Measurements from ENCODE around the gene KLF1.

Gene KLF1

GRCh38 chr19:12933287-12934072, 46.5 kb upstream of the KLF1 start, which contains the start of gene FARSA:
TSS of gene FARSA (minus strand) at chr19:12933711. CDS start at chr19:12933696, 15 bp downstream.
- Histone ChIP-seq H3K4me3 (ENCODE audit: low read length, poor library complexity, severe bottlenecking) (peak within 1 kb of the TSS; percentile 95), H2AFZ (ENCODE audit: low read length) (peak within 1 kb of the TSS; percentile 83), H3K27me3 (ENCODE audit: insufficient read depth, low read length, poor library complexity, severe bottlenecking) (peaks cover 4% of the 10 kb centered on the region), H3K9me2 (replicated peaks; ENCODE audit: low read depth, low read length) (no peaks in the 10 kb centered on the region), H4K20me1 (ENCODE audit: insufficient read depth, low read length, poor library complexity, severe bottlenecking) (peaks cover 25% of the 10 kb centered on the region), H3K9ac (ENCODE audit: low read depth, low read length, poor library complexity, severe bottlenecking) (peak within 1 kb of the TSS; percentile 96), H3K79me2 (ENCODE audit: insufficient read depth, low read length) (peaks cover 63% of the 10 kb centered on the region), H3K9me3 (ENCODE audit: insufficient read depth, low read depth, low read length) (no peaks in the 10 kb centered on the region), H3K36me3 (ENCODE audit: insufficient read depth, low read length) (peaks cover 11% of the 10 kb centered on the region; the same call in 1 of the 2 replicates), H3F3A (ENCODE audit: low read depth) (peaks cover 9% of the 10 kb centered on the region), H3K4me1 (ENCODE audit: insufficient read depth, low read length, poor library complexity, severe bottlenecking) (peaks cover 52% of the 10 kb centered on the region), H3K4me2 (ENCODE audit: low read depth, low read length, poor library complexity, severe bottlenecking) (peak within 1 kb of the TSS; percentile 99)
- TF ChIP-seq EZH2phosphoT487 (IDR thresholded peaks at IDR 0.05; ENCODE audit: borderline replicate concordance) = no peak
- TF ChIP-seq, protein P1, sequence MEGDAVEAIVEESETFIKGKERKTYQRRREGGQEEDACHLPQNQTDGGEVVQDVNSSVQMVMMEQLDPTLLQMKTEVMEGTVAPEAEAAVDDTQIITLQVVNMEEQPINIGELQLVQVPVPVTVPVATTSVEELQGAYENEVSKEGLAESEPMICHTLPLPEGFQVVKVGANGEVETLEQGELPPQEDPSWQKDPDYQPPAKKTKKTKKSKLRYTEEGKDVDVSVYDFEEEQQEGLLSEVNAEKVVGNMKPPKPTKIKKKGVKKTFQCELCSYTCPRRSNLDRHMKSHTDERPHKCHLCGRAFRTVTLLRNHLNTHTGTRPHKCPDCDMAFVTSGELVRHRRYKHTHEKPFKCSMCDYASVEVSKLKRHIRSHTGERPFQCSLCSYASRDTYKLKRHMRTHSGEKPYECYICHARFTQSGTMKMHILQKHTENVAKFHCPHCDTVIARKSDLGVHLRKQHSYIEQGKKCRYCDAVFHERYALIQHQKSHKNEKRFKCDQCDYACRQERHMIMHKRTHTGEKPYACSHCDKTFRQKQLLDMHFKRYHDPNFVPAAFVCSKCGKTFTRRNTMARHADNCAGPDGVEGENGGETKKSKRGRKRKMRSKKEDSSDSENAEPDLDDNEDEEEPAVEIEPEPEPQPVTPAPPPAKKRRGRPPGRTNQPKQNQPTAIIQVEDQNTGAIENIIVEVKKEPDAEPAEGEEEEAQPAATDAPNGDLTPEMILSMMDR (conservative IDR thresholded peaks at IDR 0.05; ENCODE audit: low read length) = no peak

GRCh38 chr19:12932392-12933286, 45.6 kb upstream of the KLF1 start:
- Histone ChIP-seq H4K20me1 (ENCODE audit: insufficient read depth, low read length, poor library complexity, severe bottlenecking) (peaks cover 25% of the 10 kb centered on the region), H3K9me2 (replicated peaks; ENCODE audit: low read depth, low read length) (no peaks in the 10 kb centered on the region), H3K4me3 (ENCODE audit: low read length, poor library complexity, severe bottlenecking) (peak overlapping the region; percentile 95), H3K36me3 (ENCODE audit: insufficient read depth, low read length) (peaks cover 17% of the 10 kb centered on the region; the same call in 1 of the 2 replicates), H3K79me2 (ENCODE audit: insufficient read depth, low read length) (peaks cover 68% of the 10 kb centered on the region), H3K4me1 (ENCODE audit: insufficient read depth, low read length, poor library complexity, severe bottlenecking) (peaks cover 49% of the 10 kb centered on the region), H3K27me3 (ENCODE audit: insufficient read depth, low read length, poor library complexity, severe bottlenecking) (peaks cover 4% of the 10 kb centered on the region), H3K9ac (ENCODE audit: low read depth, low read length, poor library complexity, severe bottlenecking) (peak overlapping the region; percentile 96), H2AFZ (ENCODE audit: low read length) (no peak overlapping the region), H3F3A (ENCODE audit: low read depth) (peaks cover 5% of the 10 kb centered on the region), H3K4me2 (ENCODE audit: low read depth, low read length, poor library complexity, severe bottlenecking) (peak overlapping the region; percentile 99), H3K9me3 (ENCODE audit: insufficient read depth, low read depth, low read length) (no peaks in the 10 kb centered on the region)
- TF ChIP-seq, protein P1 (conservative IDR thresholded peaks at IDR 0.05; ENCODE audit: low read length) = no peak
- TF ChIP-seq EZH2phosphoT487 (IDR thresholded peaks at IDR 0.05; ENCODE audit: borderline replicate concordance) = no peak

DNA sequence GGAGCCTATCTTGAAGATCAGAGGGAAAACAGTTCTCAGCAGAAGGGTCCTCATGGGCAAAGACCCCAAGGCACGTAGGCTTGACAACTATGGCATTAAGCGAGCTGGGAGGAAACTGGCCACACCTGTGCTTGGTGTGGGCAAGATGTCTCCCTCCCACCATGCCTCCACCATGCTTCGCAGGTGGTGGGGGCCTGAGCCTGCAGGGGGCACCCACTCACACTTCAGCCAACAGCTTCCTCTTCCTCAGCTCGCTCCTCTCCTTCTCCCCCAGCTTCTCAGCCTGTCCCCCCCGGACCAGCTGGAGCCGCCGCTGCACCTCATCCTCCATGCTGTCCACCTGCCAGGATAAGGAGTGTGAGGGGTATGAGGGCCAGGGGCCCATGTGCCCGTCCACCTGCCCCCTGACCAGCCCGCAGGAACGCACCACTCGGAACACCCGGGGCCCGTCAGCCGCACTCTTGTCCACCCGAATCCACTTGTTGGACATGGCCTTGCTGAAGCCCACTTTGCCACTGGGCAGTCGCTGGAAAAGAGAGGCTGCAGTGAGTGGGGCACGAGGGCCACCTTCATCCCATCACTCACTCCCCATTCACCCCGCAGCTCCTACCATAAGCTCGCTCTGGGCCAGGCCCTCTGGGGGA, 43.1 kb upstream of the KLF1 start:
- Histone ChIP-seq H3K4me2 (ENCODE audit: low read depth, low read length, poor library complexity, severe bottlenecking) (peak overlapping the region; percentile 99), H3F3A (ENCODE audit: low read depth) (no peaks in the 10 kb centered on the region), H2AFZ (ENCODE audit: low read length) (no peak overlapping the region), H3K4me1 (ENCODE audit: insufficient read depth, low read length, poor library complexity, severe bottlenecking) (peaks cover 30% of the 10 kb centered on the region), H3K9me2 (replicated peaks; ENCODE audit: low read depth, low read length) (no peaks in the 10 kb centered on the region), H4K20me1 (ENCODE audit: insufficient read depth, low read length, poor library complexity, severe bottlenecking) (peaks cover 25% of the 10 kb centered on the region), H3K36me3 (ENCODE audit: insufficient read depth, low read length) (peaks cover 32% of the 10 kb centered on the region; the same call in 1 of the 2 replicates), H3K27me3 (ENCODE audit: insufficient read depth, low read length, poor library complexity, severe bottlenecking) (peaks cover 4% of the 10 kb centered on the region), H3K79me2 (ENCODE audit: insufficient read depth, low read length) (peaks cover 73% of the 10 kb centered on the region), H3K9ac (ENCODE audit: low read depth, low read length, poor library complexity, severe bottlenecking) (peak overlapping the region; percentile 96), H3K9me3 (ENCODE audit: insufficient read depth, low read depth, low read length) (no peaks in the 10 kb centered on the region), H3K4me3 (ENCODE audit: low read length, poor library complexity, severe bottlenecking) (peak overlapping the region; percentile 95)
- TF ChIP-seq, protein P1 (conservative IDR thresholded peaks at IDR 0.05; ENCODE audit: low read length) = peak; percentile 34
- TF ChIP-seq EZH2phosphoT487 (IDR thresholded peaks at IDR 0.05; ENCODE audit: borderline replicate concordance) = no peak

Data from Loucy (cell line).